CD1c-positive myeloid dendritic cell (primary cell): Measurements from ENCODE around the gene NODAL.
A peak's percentile ranks its signal among the peaks of the same experiment; 100 is the strongest.

Experiments
- DNase-seq: peaks from one replicate; pipeline ENCODE4 v3.0.0-alpha.2; 2016; ENCODE audit errors: extremely low spot score

The NODAL gene

GRCh38 chr10:70432561-70433263 is 8.8 kb downstream of the NODAL start:
- no peak for DNase-seq

DNA sequence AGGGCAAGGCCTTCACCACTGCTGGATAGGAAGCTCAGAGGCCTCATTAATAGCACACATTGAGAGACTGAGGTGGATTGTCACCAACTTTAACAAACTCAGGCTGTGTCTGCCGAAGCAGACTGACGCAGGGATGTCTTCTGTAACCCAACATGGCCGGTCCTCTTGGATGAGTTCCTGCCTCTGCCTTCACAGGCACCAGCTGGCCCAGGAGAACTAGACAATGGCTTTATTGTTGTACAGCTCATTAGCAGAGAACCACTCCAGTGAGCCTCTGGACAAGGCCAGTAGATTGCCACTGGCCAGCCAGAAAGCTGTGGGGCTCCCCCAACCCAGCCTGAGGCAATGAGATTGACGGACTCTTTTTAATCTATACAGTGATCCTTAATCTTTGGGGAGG is 9.4 kb downstream of the NODAL start:
- no peak for DNase-seq

- peak; percentile 11 for DNase-seq
Measured at GRCh38 chr10:70430493-70431445, 10.7 kb downstream of the NODAL start.

- no peak for DNase-seq
Measured at GRCh38 chr10:70426823-70427222, 14.7 kb downstream of the NODAL start.

DNA sequence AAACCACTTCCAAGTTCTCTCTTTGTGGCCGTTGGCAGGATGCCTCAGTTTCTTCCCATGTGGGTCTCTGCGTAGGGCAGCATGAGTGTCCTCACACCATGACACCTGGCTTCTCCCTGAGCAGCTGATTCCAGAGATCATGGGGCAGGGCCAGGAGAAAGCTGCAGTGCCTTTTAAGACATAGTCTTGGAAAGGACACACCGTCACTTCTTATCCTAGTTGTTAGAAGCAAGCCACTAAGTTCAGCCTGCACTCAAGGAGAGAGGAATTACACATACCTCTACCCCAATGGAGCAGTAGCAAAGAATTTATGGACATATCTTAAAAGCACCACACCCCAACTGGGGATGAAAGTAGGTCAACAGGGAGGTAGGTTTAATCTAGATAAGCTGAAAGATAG is 16.4 kb downstream of the NODAL start:
- no peak for DNase-seq

DNA sequence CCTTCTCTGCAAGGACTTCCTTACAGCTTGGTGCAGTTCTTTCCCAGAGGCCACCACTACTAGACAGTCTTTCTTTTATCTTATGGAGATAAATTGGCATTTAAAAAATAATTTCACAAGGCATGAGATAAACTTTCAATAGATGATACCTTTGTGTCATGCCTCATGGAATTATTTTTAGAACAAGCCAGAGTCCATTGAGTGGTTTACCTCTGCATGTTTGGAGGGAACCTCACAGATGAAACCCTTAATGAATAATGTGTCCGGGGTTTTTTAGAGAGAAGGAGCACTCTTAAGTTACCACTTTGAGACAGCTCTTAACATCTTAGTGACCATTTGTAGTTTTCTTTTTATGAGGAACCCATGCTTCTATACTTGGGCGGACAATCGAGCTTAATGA is 17.2 kb downstream of the NODAL start:
- no peak for DNase-seq

- DNase-seq = no peak
Measured at GRCh38 chr10:70418713-70419112, 22.8 kb downstream of the NODAL start.

GRCh38 chr10:70418229-70418628 is 23.3 kb downstream of the NODAL start:
- no peak for DNase-seq

- no peak for DNase-seq
Measured at GRCh38 chr10:70417568-70417967, 23.9 kb downstream of the NODAL start.

DNA sequence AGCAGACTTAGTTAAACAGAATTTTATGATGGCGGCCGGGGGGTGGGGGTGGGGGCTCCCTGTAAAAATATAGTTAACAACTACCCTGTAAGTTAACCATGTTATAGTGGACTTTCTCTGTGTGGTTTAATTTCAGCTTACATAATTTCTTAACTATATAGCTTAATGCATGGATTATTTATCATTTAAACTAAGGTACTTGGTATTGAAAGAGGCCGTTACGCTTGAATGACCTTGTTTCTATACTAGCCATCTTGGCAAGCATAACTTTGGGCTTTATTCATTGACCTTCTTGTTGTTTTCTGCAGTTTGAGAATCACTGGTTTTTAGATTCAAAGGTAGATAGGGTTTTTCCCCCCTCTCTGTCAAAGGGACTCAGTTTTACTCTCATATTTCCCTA is 29.1 kb downstream of the NODAL start:
- no peak for DNase-seq

- DNase-seq = no peak
Measured at GRCh38 chr10:70410608-70411007, 30.9 kb downstream of the NODAL start.

GRCh38 chr10:70409772-70410171 is 31.7 kb downstream of the NODAL start:
- DNase-seq = no peak

GRCh38 chr10:70405037-70405824 is 36.2 kb downstream of the NODAL start:
- peak; percentile 69 for DNase-seq

- DNase-seq = no peak
Measured at GRCh38 chr10:70404787-70405036, 36.8 kb downstream of the NODAL start.

GRCh38 chr10:70404036-70404786 is 37.3 kb downstream of the NODAL start, which contains the start of gene EIF4EBP2:
TSS of gene EIF4EBP2 (plus strand) at chr10:70404145. CDS start at chr10:70404402, 257 bp downstream.
- DNase-seq = peak; percentile 98

GRCh38 chr10:70403483-70404035 is 37.9 kb downstream of the NODAL start:
- no peak for DNase-seq

- no peak for DNase-seq
Measured at GRCh38 chr10:70399177-70399576, 42.3 kb downstream of the NODAL start.

DNA sequence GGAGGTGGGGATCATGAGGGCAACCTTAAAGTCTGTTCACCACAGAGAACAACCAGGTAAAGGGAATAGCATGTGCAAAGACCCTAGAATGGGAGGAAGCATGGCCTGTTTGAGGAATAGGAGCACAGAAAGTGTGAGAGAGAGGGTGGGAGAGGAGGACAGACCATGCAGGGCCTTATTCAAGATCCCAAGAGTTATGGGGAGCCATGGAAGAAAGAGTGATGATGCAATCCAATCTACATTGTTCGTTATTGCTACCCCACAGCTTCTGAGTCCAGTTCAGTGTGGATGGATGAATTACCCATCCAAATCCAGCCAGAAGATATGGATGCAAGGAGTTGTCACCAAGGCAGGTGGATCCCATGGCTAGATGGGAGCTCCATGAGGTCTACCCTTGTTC is 45.3 kb downstream of the NODAL start:
- DNase-seq = no peak

GRCh38 chr10:70391654-70392053 is 49.8 kb downstream of the NODAL start:
- no peak for DNase-seq
